ENCODE results near the gene CXCL12.

GRCh38 chr10:44426247-44427034, 41.5 kb upstream of the CXCL12 start:
- TF ChIP-seq CTCF (IDR thresholded peaks at IDR 0.05) (no peak), POLR2A (IDR thresholded peaks at IDR 0.05) (no peak)

Measured in esophagus squamous epithelium (tissue), 4 donors.